Effector CD8-positive, alpha-beta T cell (primary cell): ENCODE data around the gene GHRL.

Experiments used
- DNase-seq: peaks from one replicate; lab custom pipeline; 2025; lab: John Stamatoyannopoulos, UW
- total RNA-seq, 4 experiments: gene quantifications; one replicate each; lab custom pipeline; 2026; lab: John Stamatoyannopoulos, UW

GHRL gene
- 0.09 to 0.61 (median 0.38) reads per million in 4 experiments for total RNA-seq

- no peak for DNase-seq
Measured at GRCh38 chr3:10292505-10293419, at the start of gene GHRL. Gene GHRL, minus strand, starts transcription at chr3:10292947. Its CDS starts 2,767 bp downstream, at chr3:10290180.

- DNase-seq = no peak
Measured at GRCh38 chr3:10341901-10342398, 49.2 kb upstream of the GHRL start.

- no peak for DNase-seq
Measured at GRCh38 chr3:10340476-10340875, 47.7 kb upstream of the GHRL start.

GRCh38 chr3:10340046-10340445 lies 47.3 kb upstream of the GHRL start:
- no peak for DNase-seq

DNA sequence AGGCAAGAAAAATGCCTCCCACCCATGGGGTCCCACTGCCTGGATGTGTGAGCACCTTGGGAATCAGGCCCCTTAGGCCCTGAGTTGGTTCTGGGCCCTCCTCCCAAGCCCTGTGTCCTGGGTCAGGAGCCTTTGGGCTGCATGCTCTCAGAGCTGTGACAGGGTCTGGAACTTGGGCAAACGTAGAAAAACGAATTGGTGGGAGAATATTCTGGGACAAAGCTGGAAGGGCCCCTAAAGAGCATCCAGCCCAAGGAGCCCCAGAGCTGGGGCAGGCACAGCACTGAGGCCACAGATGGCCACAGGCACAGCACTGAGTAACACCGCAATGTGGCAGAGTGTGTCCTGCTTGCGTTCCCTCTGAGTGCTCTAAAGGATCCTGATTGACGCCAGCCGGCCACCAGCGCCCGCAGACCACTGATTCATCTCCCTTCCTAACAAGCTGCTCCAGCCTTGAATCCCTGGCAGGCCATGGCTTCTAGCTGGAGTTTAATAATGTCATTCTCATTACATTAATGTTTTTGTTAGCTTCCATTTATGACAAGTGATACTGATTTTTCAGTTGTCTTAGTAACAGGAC lies 46.7 kb upstream of the GHRL start:
- no peak for DNase-seq

DNA sequence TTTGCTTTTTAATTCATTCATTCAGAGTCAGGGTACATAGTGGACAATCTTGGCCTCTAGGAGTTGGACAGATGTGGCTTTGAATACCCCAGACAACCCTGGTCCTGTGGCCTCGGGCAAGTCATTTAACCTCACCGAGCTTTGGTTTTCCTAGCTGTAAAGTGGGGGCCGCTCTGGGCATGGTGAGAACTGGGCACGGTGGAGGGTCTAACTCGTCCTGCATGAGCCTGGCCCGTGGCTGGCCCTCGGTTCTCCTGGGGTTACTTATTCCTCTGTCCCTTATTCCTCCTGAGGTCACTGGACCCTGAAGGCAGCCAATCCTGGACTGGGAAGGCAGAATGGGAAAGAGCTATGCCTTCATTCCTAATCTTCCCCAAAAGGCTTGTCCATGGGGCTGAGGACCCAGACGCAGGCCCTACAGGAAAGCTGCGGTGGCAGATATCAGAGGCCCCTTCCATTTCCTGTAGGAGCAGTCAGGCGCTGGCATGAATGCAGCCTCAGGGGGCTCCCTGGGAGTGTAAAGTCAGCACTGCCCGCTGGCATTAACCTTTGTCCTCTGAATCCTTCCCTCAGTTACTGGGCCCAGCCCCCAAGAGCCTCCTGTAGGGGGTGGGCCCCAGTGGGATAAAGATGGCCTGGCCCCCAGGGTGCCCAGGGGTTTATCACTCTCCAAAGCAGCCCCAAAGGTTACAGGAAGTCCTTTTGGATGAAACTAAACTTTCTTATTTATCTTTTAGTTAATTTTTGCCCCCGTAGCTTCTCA lies 46.0 kb upstream of the GHRL start:
- DNase-seq = no peak

- no peak for DNase-seq
Measured at GRCh38 chr3:10338164-10338470, 45.4 kb upstream of the GHRL start.

DNA sequence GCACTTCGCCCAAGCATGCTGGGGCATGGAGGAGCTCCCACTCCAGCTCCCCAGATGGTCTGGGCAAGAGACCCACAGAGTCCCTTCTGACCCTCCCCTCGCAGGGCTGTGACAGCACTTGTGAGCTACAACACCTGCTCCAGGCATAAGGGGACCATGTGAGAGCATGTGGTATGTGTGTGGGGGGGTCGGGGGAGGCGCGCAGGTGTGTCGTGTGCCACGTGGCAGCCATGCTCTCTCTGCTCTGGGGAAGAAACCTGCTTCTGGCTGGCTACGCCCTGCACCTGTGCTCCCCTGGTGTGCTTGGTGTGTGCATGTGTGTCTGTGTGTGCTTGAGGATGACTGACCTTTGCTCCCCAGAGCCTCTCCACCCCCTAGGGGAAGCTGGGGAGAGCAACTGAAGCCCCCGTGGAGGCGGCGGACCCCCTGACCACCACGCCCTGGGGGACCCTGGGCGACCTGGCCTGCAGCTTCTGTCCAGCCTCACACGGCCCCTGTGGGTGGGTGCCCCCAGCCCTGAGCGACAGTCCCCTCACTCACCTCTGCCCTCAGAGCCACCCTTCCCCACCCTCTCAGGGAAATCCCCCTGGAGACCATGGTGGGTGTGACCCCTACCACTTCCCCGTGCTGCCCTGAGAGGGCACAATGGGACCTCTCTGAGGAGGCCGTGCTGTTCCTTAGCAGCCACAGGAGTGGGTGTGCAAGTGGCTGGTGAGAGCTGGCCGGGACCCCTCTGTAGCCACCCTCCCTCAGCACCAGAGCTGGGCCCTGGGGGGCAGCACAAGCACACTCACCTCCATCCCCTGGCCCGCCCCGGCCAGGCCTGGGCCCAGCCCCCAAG lies 44.8 kb upstream of the GHRL start:
- no peak for DNase-seq

GRCh38 chr3:10336761-10337160 lies 44.0 kb upstream of the GHRL start:
- DNase-seq = no peak

DNA sequence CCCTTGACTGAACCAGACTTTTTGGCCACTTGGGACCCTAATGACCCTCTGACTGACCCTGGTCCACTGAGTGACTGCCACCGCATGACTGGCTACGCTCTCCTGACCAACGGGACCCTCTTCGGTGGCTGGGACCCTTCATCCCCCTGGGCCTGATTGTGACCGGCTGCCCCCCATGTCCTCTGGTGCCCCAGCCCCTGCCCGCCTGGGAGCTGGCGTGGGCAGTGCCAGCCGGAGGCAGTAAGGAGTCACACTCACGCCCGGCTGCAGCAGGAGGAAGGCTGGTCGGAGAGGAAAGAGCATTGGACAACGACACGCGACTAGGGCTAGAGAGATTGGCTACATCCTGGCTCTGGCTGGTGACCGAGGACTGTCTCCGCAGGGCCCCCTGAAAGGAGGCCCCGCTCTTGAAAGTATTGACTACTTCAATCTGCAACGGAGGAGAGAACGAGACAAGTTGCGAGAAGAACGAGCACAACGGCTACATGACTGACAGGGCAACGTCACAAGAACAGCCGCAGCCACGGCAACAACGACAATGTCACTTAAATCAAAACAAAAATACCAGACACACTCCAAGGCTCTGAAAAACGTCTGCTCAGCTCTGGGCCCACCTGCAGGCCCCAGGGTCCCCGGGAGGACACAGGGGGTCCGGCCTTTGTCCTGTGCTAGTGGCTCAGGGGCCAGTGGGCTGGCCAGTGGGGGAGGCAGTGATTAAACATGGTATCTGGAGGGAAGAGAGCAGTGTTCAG lies 43.3 kb upstream of the GHRL start:
- DNase-seq = no peak

DNA sequence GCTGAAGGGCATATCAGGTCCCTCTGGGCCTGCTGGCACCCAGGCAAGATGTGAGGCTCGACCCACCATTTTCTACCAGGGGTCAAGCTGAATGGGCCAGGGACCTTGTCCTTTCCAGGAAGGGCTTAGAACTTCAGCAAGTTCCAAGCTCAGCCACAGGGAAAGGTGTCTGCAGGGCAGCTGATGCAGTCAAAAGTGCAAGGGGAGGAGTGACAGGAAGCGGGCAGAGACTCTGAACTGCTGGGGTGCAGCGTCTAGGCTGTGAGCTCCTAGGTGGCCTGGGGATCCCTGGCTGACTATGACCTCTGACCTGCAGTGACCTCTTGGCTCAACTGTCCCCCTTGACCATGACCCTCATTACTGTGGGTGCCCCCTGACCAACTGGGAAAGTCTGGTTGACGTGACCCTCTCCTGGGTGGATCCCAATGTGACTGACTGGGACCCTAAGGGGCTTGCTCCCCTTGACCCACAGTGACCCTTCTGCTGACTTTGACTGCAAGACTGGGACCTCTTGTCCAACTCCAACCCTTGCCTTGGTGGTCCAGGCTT lies 42.5 kb upstream of the GHRL start:
- DNase-seq = no peak

DNA sequence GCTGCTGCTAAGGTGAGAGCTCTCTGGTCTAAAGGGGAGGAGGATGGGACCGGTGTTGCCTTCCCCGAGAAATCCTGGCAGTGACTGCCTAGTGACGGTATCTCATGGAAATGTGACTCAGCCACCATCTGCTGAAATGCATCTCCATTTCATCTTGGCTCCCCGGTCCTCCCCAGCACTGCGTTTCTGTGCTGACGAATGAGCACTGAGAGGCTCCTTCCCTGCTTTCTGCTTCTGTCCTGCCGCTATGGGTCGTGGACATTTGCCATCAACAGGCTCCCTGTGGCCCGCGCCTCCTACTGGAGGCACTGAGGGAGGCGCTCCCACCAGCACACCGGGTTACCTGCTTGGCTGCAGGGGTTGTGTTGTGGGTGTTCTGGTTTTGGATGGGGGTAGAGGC lies 41.7 kb upstream of the GHRL start:
- DNase-seq = no peak

GRCh38 chr3:10334042-10334441 lies 41.3 kb upstream of the GHRL start:
- no peak for DNase-seq

DNA sequence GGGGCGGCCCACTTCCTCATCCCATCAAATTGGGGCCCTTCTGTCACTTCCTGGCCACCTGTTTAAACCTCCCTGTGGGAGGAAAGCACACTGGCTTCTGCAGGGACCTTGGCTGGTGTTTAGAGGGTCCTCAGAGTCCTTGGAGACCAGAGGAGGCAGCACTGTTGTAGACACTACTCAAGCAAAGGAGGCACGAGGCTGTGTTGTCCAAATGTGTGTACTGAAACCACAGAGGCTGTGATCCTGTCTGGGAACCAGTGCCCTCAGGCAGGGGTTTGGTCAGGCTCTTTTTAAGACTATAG lies 40.6 kb upstream of the GHRL start:
- no peak for DNase-seq

GRCh38 chr3:10332481-10333348 lies 40.0 kb upstream of the GHRL start:
- no peak for DNase-seq

GRCh38 chr3:10331320-10331719 lies 38.6 kb upstream of the GHRL start:
- DNase-seq = no peak

- DNase-seq = no peak
Measured at GRCh38 chr3:10330319-10330718, 37.6 kb upstream of the GHRL start.

GRCh38 chr3:10329495-10330015 lies 36.8 kb upstream of the GHRL start:
- DNase-seq = no peak

- DNase-seq = no peak
Measured at GRCh38 chr3:10328460-10329071, 35.8 kb upstream of the GHRL start.
